Neural progenitor cell (in vitro differentiated cells): Measurements from ENCODE around the gene ADCY5. TPM values are rescaled to one million over a fixed set of nuclear protein-coding genes. Genes with fewer than 3 reads are reported as not detected.

Experiments used
- DNase-seq: peaks from one replicate; pipeline ENCODE4 v3.0.0-alpha.2; 2016; ENCODE audit warnings: low spot score
- H2AFZ ChIP-seq: fragments of 200-600 bp; sonication (generic); replicated peaks from 2 replicates; pipeline ENCODE4 v1.6.1; 2016; ENCODE audit warnings: antibody characterized with exemption
- H3F3A ChIP-seq: fragments of 200-600 bp; sonication (generic); 2 replicates; pipeline ENCODE4 v1.6.1; 2016; ENCODE audit warnings: antibody characterized with exemption, low read depth
- H3K27ac ChIP-seq: fragments of 200-600 bp; sonication (generic); 2 replicates; pipeline ENCODE4 v1.5.1; 2016; ENCODE audit warnings: mild to moderate bottlenecking
- H3K27me3 ChIP-seq: fragments of 200-600 bp; sonication (generic); 2 replicates; pipeline ENCODE4 v1.6.1; 2016; ENCODE audit warnings: mild to moderate bottlenecking, moderate library complexity
- H3K36me3 ChIP-seq: fragments of 200-600 bp; sonication (generic); 2 replicates; pipeline ENCODE4 v1.5.1; 2016
- H3K4me1 ChIP-seq: fragments of 200-600 bp; sonication (generic); 2 replicates; pipeline ENCODE4 v1.6.1; 2016; ENCODE audit warnings: mixed run types
- H3K4me2 ChIP-seq: fragments of 200-600 bp; sonication (generic); 2 replicates; pipeline ENCODE4 v1.6.1; 2016
- H3K4me3 ChIP-seq: fragments of 200-600 bp; sonication (generic); 2 replicates; pipeline ENCODE4 v1.5.1; 2016
- H3K79me2 ChIP-seq: fragments of 200-600 bp; sonication (generic); 2 replicates; pipeline ENCODE4 v1.6.1; 2016; ENCODE audit warnings: low read depth
- H3K9ac ChIP-seq: fragments of 200-600 bp; sonication (generic); 2 replicates; pipeline ENCODE4 v1.6.1; 2016
- H3K9me3 ChIP-seq: fragments of 200-600 bp; sonication (generic); 2 replicates; pipeline ENCODE4 v1.5.1; 2016; ENCODE audit warnings: low read depth
- H4K20me1 ChIP-seq: fragments of 200-600 bp; sonication (generic); 2 replicates; pipeline ENCODE4 v1.6.1; 2016; ENCODE audit warnings: low read depth
- H3K27ac Mint-ChIP-seq: 3 replicates; pipeline ENCODE4 v1.8.0; 2021; ENCODE audit warnings: mixed read lengths
- H3K27me3 Mint-ChIP-seq: 2 replicates; pipeline ENCODE4 v1.8.0; 2022; ENCODE audit warnings: low read depth, mild to moderate bottlenecking, inconsistent platforms, moderate library complexity, mixed read lengths; ENCODE audit not compliant: insufficient read depth
- H3K36me3 Mint-ChIP-seq: 3 replicates; pipeline ENCODE4 v1.8.0; 2021; ENCODE audit warnings: mixed read lengths
- H3K4me1 Mint-ChIP-seq: 3 replicates; pipeline ENCODE4 v1.8.0; 2021; ENCODE audit warnings: mixed read lengths
- H3K4me3 Mint-ChIP-seq: 3 replicates; pipeline ENCODE4 v1.8.0; 2021; ENCODE audit warnings: mild to moderate bottlenecking, moderate library complexity, mixed read lengths
- H3K9me3 Mint-ChIP-seq: 3 replicates; pipeline ENCODE4 v1.8.0; 2020; ENCODE audit warnings: mixed read lengths
- EZH2 ChIP-seq: fragments of 200-600 bp; sonication (generic); IDR thresholded peaks from 2 replicates; pipeline ENCODE4 v1.6.1; 2017; ENCODE audit warnings: antibody characterized with exemption, mild to moderate bottlenecking, moderate library complexity
- EZH2phosphoT487 ChIP-seq: fragments of 200-600 bp; sonication (generic); IDR thresholded peaks from 2 replicates; pipeline ENCODE4 v1.6.1; 2017; ENCODE audit warnings: antibody characterized with exemption
- total RNA-seq: library from RNA; depleted of rRNA; stranded (reverse); fragments of >200 nt; gene quantifications from 2 replicates; pipeline ENCODE4 v1.2.3, GENCODE V29; 2015; ENCODE audit warnings: low replicate concordance
- TF ChIP-seq, protein P1 (sequence below): fragments of 200-600 bp; sonication (generic); IDR thresholded peaks from 2 replicates; pipeline ENCODE4 v1.5.1; 2017; ENCODE audit warnings: antibody characterized with exemption, mild to moderate bottlenecking

ADCY5 gene
- total RNA-seq, 1 donor from 2014 or later = 1.6 TPM

DNA sequence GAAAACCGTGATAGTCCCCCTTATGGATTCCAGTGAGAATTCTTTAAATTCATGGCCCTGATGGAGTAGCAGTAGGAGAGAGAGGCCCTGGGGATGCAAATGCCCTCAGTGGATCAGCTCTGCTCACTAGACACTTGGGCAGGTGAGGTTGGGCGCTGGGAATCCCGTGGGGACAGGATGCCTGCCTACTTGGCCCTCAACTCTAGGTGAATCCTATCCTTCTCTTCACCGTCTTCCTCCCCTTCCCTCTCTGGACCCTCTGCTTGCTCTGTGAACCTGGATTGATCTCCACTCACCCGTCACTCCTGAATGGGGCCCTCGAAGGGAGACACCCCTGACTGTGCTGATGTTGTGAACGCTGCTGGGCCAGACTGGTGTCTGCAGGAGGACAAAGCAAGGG lies 169.8 kb downstream of the ADCY5 start:
- Histone ChIP-seq H3K4me2 (no peak overlapping the region), H3F3A (no peaks in the 10 kb centered on the region), H3K4me1 (no peaks in the 10 kb centered on the region), H2AFZ (no peak overlapping the region), H3K4me3 (no peak overlapping the region), H3K27ac (no peak overlapping the region), H3K79me2 (no peaks in the 10 kb centered on the region), H3K27me3 (no peaks in the 10 kb centered on the region), H3K36me3 (no peaks in the 10 kb centered on the region), H3K9me3 (no peaks in the 10 kb centered on the region), H4K20me1 (peaks cover 5% of the 10 kb centered on the region), H3K9ac (no peak overlapping the region)
- no peak for DNase-seq
- TF ChIP-seq, protein P1, sequence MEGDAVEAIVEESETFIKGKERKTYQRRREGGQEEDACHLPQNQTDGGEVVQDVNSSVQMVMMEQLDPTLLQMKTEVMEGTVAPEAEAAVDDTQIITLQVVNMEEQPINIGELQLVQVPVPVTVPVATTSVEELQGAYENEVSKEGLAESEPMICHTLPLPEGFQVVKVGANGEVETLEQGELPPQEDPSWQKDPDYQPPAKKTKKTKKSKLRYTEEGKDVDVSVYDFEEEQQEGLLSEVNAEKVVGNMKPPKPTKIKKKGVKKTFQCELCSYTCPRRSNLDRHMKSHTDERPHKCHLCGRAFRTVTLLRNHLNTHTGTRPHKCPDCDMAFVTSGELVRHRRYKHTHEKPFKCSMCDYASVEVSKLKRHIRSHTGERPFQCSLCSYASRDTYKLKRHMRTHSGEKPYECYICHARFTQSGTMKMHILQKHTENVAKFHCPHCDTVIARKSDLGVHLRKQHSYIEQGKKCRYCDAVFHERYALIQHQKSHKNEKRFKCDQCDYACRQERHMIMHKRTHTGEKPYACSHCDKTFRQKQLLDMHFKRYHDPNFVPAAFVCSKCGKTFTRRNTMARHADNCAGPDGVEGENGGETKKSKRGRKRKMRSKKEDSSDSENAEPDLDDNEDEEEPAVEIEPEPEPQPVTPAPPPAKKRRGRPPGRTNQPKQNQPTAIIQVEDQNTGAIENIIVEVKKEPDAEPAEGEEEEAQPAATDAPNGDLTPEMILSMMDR = no peak
- TF ChIP-seq EZH2phosphoT487 = no peak
- TF ChIP-seq EZH2 = no peak
- Mint-ChIP-seq H3K4me1 (peaks cover 3% of the 10 kb centered on the region), H3K9me3 (no peaks in the 10 kb centered on the region), H3K27me3 (peaks cover 6% of the 10 kb centered on the region), H3K4me3 (no peak overlapping the region), H3K36me3 (no peaks in the 10 kb centered on the region), H3K27ac (no peak overlapping the region)

DNA sequence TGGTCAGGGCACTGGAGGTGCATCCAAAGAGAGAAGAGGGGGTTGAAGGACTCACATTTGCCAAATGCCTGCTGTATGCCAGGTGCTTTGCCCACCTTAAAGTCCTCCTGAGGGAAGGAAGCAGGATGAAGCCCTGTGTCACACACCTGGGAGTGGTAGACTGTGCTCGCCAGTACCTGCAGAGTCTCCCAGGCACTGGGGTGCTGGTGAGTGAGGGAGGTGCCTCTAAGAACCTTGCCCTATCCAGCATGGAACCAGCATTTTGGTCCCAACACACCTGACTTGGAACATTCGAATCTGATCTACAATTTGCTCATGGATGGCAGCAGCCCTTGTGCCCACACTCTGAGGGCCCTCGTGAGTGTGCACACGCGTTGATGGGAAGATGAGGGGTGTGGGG lies 170.4 kb downstream of the ADCY5 start:
- no peak overlapping the region for H2AFZ ChIP-seq
- Mint-ChIP-seq H3K36me3 (no peaks in the 10 kb centered on the region), H3K9me3 (no peaks in the 10 kb centered on the region)

GRCh38 chr3:123277106-123277505 lies 171.8 kb downstream of the ADCY5 start:
- Histone ChIP-seq H3F3A (no peaks in the 10 kb centered on the region), H2AFZ (no peak overlapping the region), H4K20me1 (no peaks in the 10 kb centered on the region), H3K27ac (no peak overlapping the region), H3K4me2 (no peak overlapping the region), H3K4me1 (no peaks in the 10 kb centered on the region), H3K9me3 (no peaks in the 10 kb centered on the region), H3K27me3 (no peaks in the 10 kb centered on the region), H3K79me2 (no peaks in the 10 kb centered on the region), H3K4me3 (no peak overlapping the region), H3K9ac (no peak overlapping the region), H3K36me3 (no peaks in the 10 kb centered on the region)
- H3K9me3 Mint-ChIP-seq = no peaks in the 10 kb centered on the region
- DNase-seq = no peak
- no peaks in the 10 kb centered on the region for H3K36me3 Mint-ChIP-seq
- H3K27me3 Mint-ChIP-seq = peaks cover 3% of the 10 kb centered on the region
- no peak overlapping the region for H3K27ac Mint-ChIP-seq
- TF ChIP-seq EZH2 (no peak), EZH2phosphoT487 (no peak)
- TF ChIP-seq, protein P1 = no peak
- no peak overlapping the region for H3K4me3 Mint-ChIP-seq
- H3K4me1 Mint-ChIP-seq = peaks cover 3% of the 10 kb centered on the region

More for the DNA sequence above, 170.4 kb downstream of the ADCY5 start:
- H3K4me1 Mint-ChIP-seq = peaks cover 3% of the 10 kb centered on the region
- no peak overlapping the region for H3K4me3 Mint-ChIP-seq
- Histone ChIP-seq H3K36me3 (no peaks in the 10 kb centered on the region), H3F3A (no peaks in the 10 kb centered on the region), H3K79me2 (no peaks in the 10 kb centered on the region), H3K9ac (no peak overlapping the region), H3K4me3 (no peak overlapping the region), H4K20me1 (peaks cover 5% of the 10 kb centered on the region), H3K9me3 (no peaks in the 10 kb centered on the region), H3K4me1 (no peaks in the 10 kb centered on the region), H3K27ac (no peak overlapping the region), H3K4me2 (no peak overlapping the region), H3K27me3 (no peaks in the 10 kb centered on the region)
- TF ChIP-seq EZH2phosphoT487 (no peak), EZH2 (no peak)
- TF ChIP-seq, protein P1 = no peak
- no peak for DNase-seq
- no peak overlapping the region for H3K27ac Mint-ChIP-seq
- peaks cover 6% of the 10 kb centered on the region for H3K27me3 Mint-ChIP-seq
